GM12878 (cell line): ENCODE data around the gene ARAP2. TPM values are rescaled to one million over a fixed set of nuclear protein-coding genes. Genes with fewer than 3 reads are reported as not detected.

Source experiments
- ATAC-seq: fragments of 200-7000 bp; cut with Tn5 transposase; 3 replicates; pipeline ENCODE4 v1.9.1; 2020; ENCODE audit warnings: mild to moderate bottlenecking, moderate library complexity
- BruUV-seq: library from RNA; stranded (reverse); fragments of 400-500 nt; replicated peaks from 2 replicates; lab custom pipeline; 2021; lab: Mats Ljungman, UMichigan
- CTCF ChIA-PET: fragments of 300-600 bp; sonication (Branson Sonifier 250); formaldehyde crosslinking; extraction: SDS; loops from one replicate; lab custom pipeline; 2021; ENCODE audit warnings: inconsistent platforms; lab: Yijun Ruan, JAX
- POLR2A ChIA-PET: fragments of 350-600 bp; formaldehyde crosslinking; extraction: SDS; loops from one replicate; lab custom pipeline; 2021; ENCODE audit warnings: inconsistent platforms; lab: Charles Lee
- RAD21 ChIA-PET: fragments of 300-600 bp; sonication (Branson Sonifier 250); formaldehyde crosslinking; loops from one replicate; lab custom pipeline; 2023; ENCODE audit warnings: antibody characterized with exemption; ENCODE audit not compliant: unreplicated experiment; lab: Charles Lee
- SMC1A ChIA-PET: fragments of 300-600 bp; sonication (Branson Sonifier 250); formaldehyde crosslinking; loops from one replicate; lab custom pipeline; 2023; ENCODE audit not compliant: unreplicated experiment, uncharacterized antibody; lab: Charles Lee
- DNase-seq: peaks from one replicate; pipeline ENCODE4 v3.0.0-alpha.2; 2011; ENCODE audit warnings: low read depth, low spot score
- FAIRE-seq: peaks from 3 replicates; lab custom pipeline; 2011; peaks lifted over from hg19 to GRCh38; lab: Jason Lieb, UNC
- H2AFZ ChIP-seq: 2 replicates; pipeline ENCODE4 v1.6.0; 2011; ENCODE audit warnings: low read depth, low read length, control low read depth; ENCODE audit not compliant: control insufficient read depth
- H3K27ac ChIP-seq: 2 replicates; pipeline ENCODE4 v1.5.1; 2011; ENCODE audit warnings: control low read depth; ENCODE audit not compliant: control insufficient read depth, insufficient read depth
- H3K27me3 ChIP-seq, 2 experiments: replicated peaks in 1 of 2; 2 replicates each; pipeline versions ENCODE4 v1.6.0 to v1.6.1; 2011; ENCODE audit warnings: low read length in 1 of 2; ENCODE audit not compliant: control insufficient read depth in 2 of 2, insufficient read depth in 2 of 2
- H3K36me3 ChIP-seq, 2 experiments: 2 replicates each; pipeline ENCODE4 v1.5.1; 2011; ENCODE audit warnings: low read length in 1 of 2; ENCODE audit not compliant: control insufficient read depth in 2 of 2, insufficient read depth in 2 of 2
- H3K4me1 ChIP-seq: 2 replicates; pipeline ENCODE4 v1.6.1; 2011; ENCODE audit warnings: mild to moderate bottlenecking, low read length, moderate library complexity, mixed read lengths; ENCODE audit not compliant: control insufficient read depth, insufficient read depth
- H3K4me2 ChIP-seq: 2 replicates; pipeline ENCODE4 v1.6.0; 2011; ENCODE audit warnings: control low read depth; ENCODE audit not compliant: control insufficient read depth, insufficient read depth
- H3K4me3 ChIP-seq: fragments of 200-600 bp; sonication (generic); 2 replicates; pipeline ENCODE4 v1.5.1; 2016
- H3K79me2 ChIP-seq: 2 replicates; pipeline ENCODE4 v1.6.0; 2011; ENCODE audit warnings: low read length; ENCODE audit not compliant: control insufficient read depth, insufficient read depth
- H3K9ac ChIP-seq: 2 replicates; pipeline ENCODE4 v1.8.0; 2011; ENCODE audit warnings: low read length, control low read depth, mixed read lengths; ENCODE audit not compliant: control insufficient read depth, insufficient read depth
- H3K9me3 ChIP-seq: replicated peaks from 3 replicates; pipeline ENCODE4 v1.5.1; 2011; ENCODE audit warnings: mild to moderate bottlenecking, low read length; ENCODE audit not compliant: control insufficient read depth, insufficient read depth
- H4K20me1 ChIP-seq: 2 replicates; pipeline ENCODE4 v1.6.0; 2011; ENCODE audit not compliant: control insufficient read depth, insufficient read depth
- ATF3 ChIP-seq: IDR thresholded peaks from 2 replicates; pipeline ENCODE4 v1.6.1; 2011; ENCODE audit warnings: low read depth, mild to moderate bottlenecking, low read length, moderate library complexity, borderline replicate concordance; ENCODE audit errors: extremely low read depth
- CBX3 ChIP-seq: fragments of 200-600 bp; sonication (generic); IDR thresholded peaks from 2 replicates; pipeline ENCODE4 v1.6.1; 2016; ENCODE audit warnings: low read depth, borderline replicate concordance
- DPF2 ChIP-seq: fragments of 450-650 bp; IDR thresholded peaks from 2 replicates; pipeline ENCODE4 v1.6.1; 2017; ENCODE audit warnings: mild to moderate bottlenecking
- EGR1 ChIP-seq, 2 experiments: IDR thresholded peaks; 1 replicate in 1 of 2; 2 replicates in 1 of 2; pipeline ENCODE4 v1.6.1; 2011 to 2012; ENCODE audit warnings: low read depth in 2 of 2, low read length in 2 of 2, borderline replicate concordance in 1 of 2, mild to moderate bottlenecking in 1 of 2, moderate library complexity in 1 of 2
- EP300 ChIP-seq, 2 experiments: fragments of 150-350 bp in 1 of 2; IDR thresholded peaks; 2 replicates each; pipeline ENCODE4 v1.6.1; 2011 to 2012; ENCODE audit warnings: low read depth in 2 of 2, low read length in 2 of 2, borderline replicate concordance in 1 of 2, improper control_type of control experiment in 1 of 2, inconsistent platforms in 1 of 2; ENCODE audit not compliant: control insufficient read depth in 1 of 2
- EZH2 ChIP-seq: IDR thresholded peaks from 2 replicates; pipeline ENCODE4 v1.6.1; 2012; ENCODE audit warnings: low read depth, mild to moderate bottlenecking, control low read depth, inconsistent platforms, low read length, borderline replicate concordance; ENCODE audit not compliant: control insufficient read depth
- IRF3 ChIP-seq: fragments of 450-650 bp; IDR thresholded peaks from 2 replicates; pipeline ENCODE4 v1.6.1; 2014; ENCODE audit warnings: mild to moderate bottlenecking
- MTA3 ChIP-seq: IDR thresholded peaks from 2 replicates; pipeline ENCODE4 v1.6.1; 2012; ENCODE audit warnings: low read length, inconsistent platforms, borderline replicate concordance
- RB1 ChIP-seq: fragments of 450-650 bp; formaldehyde crosslinking; IDR thresholded peaks from 2 replicates; pipeline ENCODE4 v1.6.1; 2017; ENCODE audit warnings: mild to moderate bottlenecking, borderline replicate concordance
- TAF1 ChIP-seq: IDR thresholded peaks from 2 replicates; pipeline ENCODE4 v1.6.1; 2011; ENCODE audit warnings: mild to moderate bottlenecking, low read depth, low read length, borderline replicate concordance
- YBX1 ChIP-seq: fragments of 450-650 bp; IDR thresholded peaks from 2 replicates; pipeline ENCODE4 v1.6.1; 2016; ENCODE audit warnings: antibody characterized with exemption
- ZNF274 ChIP-seq: IDR thresholded peaks from one replicate; pipeline ENCODE4 v1.8.0; 2011; ENCODE audit not compliant: insufficient read length, insufficient read depth
- WGBS: methylation state at CpG from one replicate; pipeline ENCODE4 v1.1.6; 2016; ENCODE audit warnings: low lambda C conversion rate; ENCODE audit not compliant: insufficient replicate concordance, insufficient coverage; ENCODE audit errors: missing lambda C conversion rate; 5-methylcytosine and 5-hydroxymethylcytosine counted together
- in situ Hi-C: fragments of 300-500 bp; cut with MboI; formaldehyde crosslinking; loops from 9 replicates; pipeline ENCODE4 v1.14.3; 2018; ENCODE audit warnings: mixed read lengths
- intact Hi-C: fragments of 100-400 bp; cut with micrococcal nuclease; formaldehyde crosslinking; loops from one replicate; pipeline ENCODE4 v1.14.2; 2022; ENCODE audit not compliant: unreplicated experiment
- polyA plus RNA-seq, 11 experiments: library from polyadenylated mRNA; depleted of rRNA in 4 of 11; unstranded in 6 of 11; stranded (reverse) in 5 of 11; fragments of >200 nt; fragmentation: Nextera tagmentation in 4 of 11; fragmentation: Illumina TruSeq in 1 of 11; extraction: Ambion mirVana in 4 of 11; extraction: Trizol in 1 of 11; gene quantifications; 1 replicate in 1 of 11; 2 replicates in 10 of 11; pipeline versions ENCODE4 v1.2.1 to v1.2.3, GENCODE V29; 2011 to 2016; ENCODE audit warnings: inconsistent platforms in 2 of 11, missing spikeins in 2 of 11, low read depth in 1 of 11
- total RNA-seq, 4 experiments: library from RNA; depleted of rRNA in 3 of 4; stranded (reverse); fragments of >200 nt in 3 of 4; fragmentation: Illumina TruSeq in 1 of 4; extraction: Trizol in 1 of 4; gene quantifications; 2 replicates each; pipeline versions ENCODE4 v1.2.1 to v1.2.3, GENCODE V29; 2013 to 2021
- TF ChIP-seq, protein P1 (sequence below): IDR thresholded peaks from 2 replicates; pipeline ENCODE4 v1.6.1; 2012; ENCODE audit warnings: low read depth, low read length, improper control_type of control experiment
- TF ChIP-seq, protein P2 (sequence below): fragments of 450-650 bp; IDR thresholded peaks from 2 replicates; pipeline ENCODE4 v1.6.1; 2017; ENCODE audit warnings: mild to moderate bottlenecking, moderate library complexity

Gene ARAP2
- total and polyA plus RNA-seq, 10 of the 15 experiments (the other 5 are each of a cell fraction or from before 2014, with no cell fraction given) = 5.4 to 36.1 (median 12.2) TPM

DNA sequence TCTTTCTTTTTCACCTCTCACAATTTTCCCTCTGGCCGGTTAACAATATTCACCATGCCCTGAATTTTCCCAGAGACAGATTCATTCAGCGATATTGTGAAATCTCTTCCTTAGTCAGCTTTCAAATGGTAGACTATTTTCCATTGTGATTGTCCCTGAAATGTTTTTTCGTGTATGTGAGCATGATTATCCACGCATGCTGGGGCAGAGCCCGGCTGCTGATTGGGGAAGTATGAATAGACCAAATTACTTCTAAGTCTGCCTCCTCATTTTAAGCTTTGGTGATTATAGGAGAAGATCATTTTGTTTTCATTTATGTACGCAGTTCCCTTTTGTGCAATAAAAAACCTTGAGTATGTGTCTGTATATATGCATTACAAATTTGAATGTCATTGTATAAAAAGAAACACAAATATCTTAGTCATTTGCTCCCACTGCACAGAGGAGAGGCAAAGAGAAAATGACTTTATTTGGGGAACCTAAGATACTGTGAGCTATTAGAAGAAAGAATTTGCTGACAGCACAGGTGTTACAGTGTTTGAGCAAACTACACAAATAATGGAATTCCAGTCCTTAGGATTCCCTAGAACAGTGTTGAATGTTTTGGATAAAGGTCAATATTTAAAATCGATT lies 48.4 kb upstream of the ARAP2 start:
- RAD21 ChIA-PET = interaction anchor here (0.7 to 1.1 kb wide), 2 partner anchors 49 to 57 kb away, joined by 3 to 4 read pairs; no protein-coding TSS in a partner anchor
- TF ChIP-seq RB1 (no peak), TAF1 (no peak), MTA3 (no peak), YBX1 (no peak), DPF2 (no peak), EZH2 (no peak), EGR1 (IDR thresholded peaks at IDR 0.05; ENCODE audit: borderline replicate concordance in 1 of 2, low read depth in 2 of 2, low read length in 2 of 2) (no peak), EP300 (IDR thresholded peaks at IDR 0.05; ENCODE audit: borderline replicate concordance in 1 of 2, control insufficient read depth in 1 of 2, low read depth in 2 of 2, low read length in 2 of 2) (no peak), ATF3 (no peak), IRF3 (no peak), ZNF274 (no peak), CBX3 (no peak)
- TF ChIP-seq, protein P1, sequence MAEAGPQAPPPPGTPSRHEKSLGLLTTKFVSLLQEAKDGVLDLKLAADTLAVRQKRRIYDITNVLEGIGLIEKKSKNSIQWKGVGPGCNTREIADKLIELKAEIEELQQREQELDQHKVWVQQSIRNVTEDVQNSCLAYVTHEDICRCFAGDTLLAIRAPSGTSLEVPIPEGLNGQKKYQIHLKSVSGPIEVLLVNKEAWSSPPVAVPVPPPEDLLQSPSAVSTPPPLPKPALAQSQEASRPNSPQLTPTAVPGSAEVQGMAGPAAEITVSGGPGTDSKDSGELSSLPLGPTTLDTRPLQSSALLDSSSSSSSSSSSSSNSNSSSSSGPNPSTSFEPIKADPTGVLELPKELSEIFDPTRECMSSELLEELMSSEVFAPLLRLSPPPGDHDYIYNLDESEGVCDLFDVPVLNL = no peak
- TF ChIP-seq, protein P2, sequence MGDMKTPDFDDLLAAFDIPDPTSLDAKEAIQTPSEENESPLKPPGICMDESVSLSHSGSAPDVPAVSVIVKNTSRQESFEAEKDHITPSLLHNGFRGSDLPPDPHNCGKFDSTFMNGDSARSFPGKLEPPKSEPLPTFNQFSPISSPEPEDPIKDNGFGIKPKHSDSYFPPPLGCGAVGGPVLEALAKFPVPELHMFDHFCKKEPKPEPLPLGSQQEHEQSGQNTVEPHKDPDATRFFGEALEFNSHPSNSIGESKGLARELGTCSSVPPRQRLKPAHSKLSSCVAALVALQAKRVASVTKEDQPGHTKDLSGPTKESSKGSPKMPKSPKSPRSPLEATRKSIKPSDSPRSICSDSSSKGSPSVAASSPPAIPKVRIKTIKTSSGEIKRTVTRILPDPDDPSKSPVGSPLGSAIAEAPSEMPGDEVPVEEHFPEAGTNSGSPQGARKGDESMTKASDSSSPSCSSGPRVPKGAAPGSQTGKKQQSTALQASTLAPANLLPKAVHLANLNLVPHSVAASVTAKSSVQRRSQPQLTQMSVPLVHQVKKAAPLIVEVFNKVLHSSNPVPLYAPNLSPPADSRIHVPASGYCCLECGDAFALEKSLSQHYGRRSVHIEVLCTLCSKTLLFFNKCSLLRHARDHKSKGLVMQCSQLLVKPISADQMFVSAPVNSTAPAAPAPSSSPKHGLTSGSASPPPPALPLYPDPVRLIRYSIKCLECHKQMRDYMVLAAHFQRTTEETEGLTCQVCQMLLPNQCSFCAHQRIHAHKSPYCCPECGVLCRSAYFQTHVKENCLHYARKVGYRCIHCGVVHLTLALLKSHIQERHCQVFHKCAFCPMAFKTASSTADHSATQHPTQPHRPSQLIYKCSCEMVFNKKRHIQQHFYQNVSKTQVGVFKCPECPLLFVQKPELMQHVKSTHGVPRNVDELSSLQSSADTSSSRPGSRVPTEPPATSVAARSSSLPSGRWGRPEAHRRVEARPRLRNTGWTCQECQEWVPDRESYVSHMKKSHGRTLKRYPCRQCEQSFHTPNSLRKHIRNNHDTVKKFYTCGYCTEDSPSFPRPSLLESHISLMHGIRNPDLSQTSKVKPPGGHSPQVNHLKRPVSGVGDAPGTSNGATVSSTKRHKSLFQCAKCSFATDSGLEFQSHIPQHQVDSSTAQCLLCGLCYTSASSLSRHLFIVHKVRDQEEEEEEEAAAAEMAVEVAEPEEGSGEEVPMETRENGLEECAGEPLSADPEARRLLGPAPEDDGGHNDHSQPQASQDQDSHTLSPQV = no peak

More for the DNA sequence above, 48.4 kb upstream of the ARAP2 start:
- in situ Hi-C loops = no loop called here
- no peaks in the 10 kb centered on the region for H4K20me1 ChIP-seq
- H3K36me3 ChIP-seq = no peaks in the 10 kb centered on the region
- POLR2A ChIA-PET = interaction anchor here (1.1 kb wide), 1 partner anchor 19 kb away, joined by 3 read pairs; no protein-coding TSS in a partner anchor
- SMC1A ChIA-PET = interaction anchor here (0.5 to 1.0 kb wide), 3 partner anchors 15 to 78 kb away, joined by 3 to 4 read pairs (median 3); no protein-coding TSS in a partner anchor
- no peak overlapping the region for H3K9ac ChIP-seq
- BruUV-seq = no TSS peak
- peaks cover 4% of the 10 kb centered on the region; the same call in 1 of the 2 replicates for H3K4me1 ChIP-seq
- 93% methylated on average over 7 of the region's 7 CpGs for WGBS
- CTCF ChIA-PET = interaction anchor here (1.0 kb wide), 1 partner anchor 38 kb away, joined by 4 read pairs; no protein-coding TSS in a partner anchor
- peak overlapping the region; percentile 45 for H2AFZ ChIP-seq
- ATAC-seq = peak; percentile 21; the same call in 1 of the 3 replicates
- H3K4me3 ChIP-seq = no peak overlapping the region
- intact Hi-C loops = no loop called here
- H3K4me2 ChIP-seq = no peak overlapping the region
- DNase-seq = no peak
- FAIRE-seq = peak; percentile 47
- H3K9me3 ChIP-seq = no peaks in the 10 kb centered on the region; the same call in 2 of the 3 replicates
- H3K27ac ChIP-seq = no peak overlapping the region
- no peaks in the 10 kb centered on the region for H3K27me3 ChIP-seq
- H3K79me2 ChIP-seq = no peaks in the 10 kb centered on the region
